ENCODE data around the gene CCDC150. TPM values are rescaled to one million over a fixed set of nuclear protein-coding genes. Genes with fewer than 3 reads are reported as not detected.

CCDC150 gene
- total and polyA plus RNA-seq, 9 of the 15 experiments (the other 6 are each of a cell fraction or from before 2014, with no cell fraction given), result 4.4 to 23.1 (median 11.3) TPM

DNA sequence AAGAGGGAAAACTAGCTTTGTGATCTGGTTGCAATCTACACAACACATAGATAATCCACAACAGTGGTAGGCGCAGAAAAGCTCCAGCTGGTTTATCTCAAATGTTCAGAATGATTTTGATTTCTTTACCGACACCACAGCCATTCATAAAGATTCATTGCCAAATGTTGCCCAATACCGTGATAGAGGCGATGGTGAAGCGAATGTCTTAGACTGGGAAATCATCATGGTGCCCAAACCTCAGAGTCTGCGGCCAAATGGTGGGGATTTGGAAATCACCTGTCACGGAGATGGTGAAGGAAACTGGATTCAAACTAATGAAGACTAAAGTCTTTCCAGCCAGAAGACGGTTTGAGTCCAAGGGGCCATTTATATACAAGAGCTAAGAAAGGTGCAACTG is 48.5 kb upstream of the CCDC150 start:
- no TSS peak for BruUV-seq (replicated peaks)
- H3K36me3 ChIP-seq (ENCODE audit: control insufficient read depth, insufficient read depth, low read length), result no peaks in the 10 kb centered on the region
- H3K4me3 ChIP-seq, result no peak overlapping the region
- WGBS (ENCODE audit: insufficient coverage, low coverage, missing lambda C conversion rate), result 0% methylated on average over 8 of the region's 8 CpGs
- no peaks in the 10 kb centered on the region for H3K9me1 ChIP-seq (ENCODE audit: control insufficient read depth, insufficient read depth, low read length)
- no peak overlapping the region for H3K9ac ChIP-seq (ENCODE audit: insufficient read depth in 1 of 2, low read depth in 2 of 2, low read length in 2 of 2)
- peaks cover 0 to 15% of the 10 kb centered on the region in 2 experiments; a peak in 2 of 5 replicates for H3K4me1 ChIP-seq (replicated peaks in 1 of 2; ENCODE audit: control insufficient read depth in 2 of 2, insufficient read depth in 2 of 2, low read length in 2 of 2)
- H3K4me2 ChIP-seq (ENCODE audit: insufficient read depth, low read length), result no peak overlapping the region
- no peak overlapping the region for H3K27ac ChIP-seq (ENCODE audit: extremely low read depth, low read depth, low read length)
- no peaks in the 10 kb centered on the region for H3K9me3 ChIP-seq (replicated peaks; ENCODE audit: control insufficient read depth, insufficient read depth, low read depth, low read length)
- ChIA-PET CTCF (ENCODE audit: low intra/inter-chr PET ratio) (interaction anchor here (0.6 kb wide), 1 partner anchor 16 kb away, joined by 4 read pairs; no protein-coding TSS in a partner anchor), POLR2A (interaction anchor here (1.4 kb wide), 1 partner anchor 11 kb away, joined by 3 read pairs; no protein-coding TSS in a partner anchor)
- DNase-seq (ENCODE audit: extremely low read depth in 1 of 4, low spot score in 3 of 4) (no peak), ATAC-seq (no peak), FAIRE-seq (no peak)
- H3K79me2 ChIP-seq (ENCODE audit: control insufficient read depth, insufficient read depth, low read length), result no peaks in the 10 kb centered on the region
- H2AFZ ChIP-seq (ENCODE audit: low read depth, low read length), result no peak overlapping the region
- in situ Hi-C loops (cut with MboI) (no loop called here), intact Hi-C loops (cut with micrococcal nuclease) (no loop called here)
- H4K20me1 ChIP-seq (replicated peaks; ENCODE audit: control insufficient read depth, insufficient read depth, low read length), result no peaks in the 10 kb centered on the region
- H3K27me3 ChIP-seq (ENCODE audit: control insufficient read depth in 2 of 2, insufficient read depth in 2 of 2, low read length in 2 of 2), result peaks cover 11 to 26% of the 10 kb centered on the region in 2 experiments
- TF ChIP-seq TAL1 (IDR thresholded peaks at IDR 0.05), result no peak
- TF ChIP-seq ZNF57 (CRISPR knock-in tag; IDR thresholded peaks at IDR 0.05), result no peak
- TF ChIP-seq ZSCAN32 (CRISPR knock-in tag; IDR thresholded peaks at IDR 0.05), result no peak
- TF ChIP-seq RAD51 (IDR thresholded peaks at IDR 0.05; ENCODE audit: borderline replicate concordance, low read depth), result no peak
- TF ChIP-seq PHB (CRISPR knock-in tag; IDR thresholded peaks at IDR 0.05), result no peak

DNA sequence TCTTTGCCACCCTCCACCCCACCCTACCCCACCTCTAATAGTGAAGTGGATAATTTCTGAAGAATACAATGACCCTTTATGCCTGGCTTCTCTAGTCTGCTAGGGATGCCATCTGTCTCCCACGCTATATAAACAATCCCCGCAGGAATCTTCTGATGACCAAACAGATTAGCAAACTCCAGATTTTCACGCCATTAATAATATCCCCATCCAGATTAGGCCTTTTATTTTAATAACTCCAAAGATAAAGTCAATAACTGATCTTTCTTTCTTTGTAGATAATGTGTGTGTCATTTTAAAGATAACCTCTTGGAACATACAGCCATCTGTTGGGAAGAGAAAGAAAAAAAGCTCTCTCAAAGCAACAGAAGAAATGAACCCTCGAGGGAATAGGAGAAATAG is 47.9 kb upstream of the CCDC150 start:
- DNase-seq (ENCODE audit: extremely low read depth in 1 of 4, low spot score in 3 of 4) (no peak), FAIRE-seq (no peak), ATAC-seq (no peak)
- CTCF ChIA-PET (ENCODE audit: low intra/inter-chr PET ratio), result interaction anchor here (0.6 kb wide), 1 partner anchor 17 kb away, joined by 4 read pairs; no protein-coding TSS in a partner anchor
- Histone ChIP-seq H3K9ac (ENCODE audit: insufficient read depth in 1 of 2, low read depth in 2 of 2, low read length in 2 of 2) (no peak overlapping the region), H3K9me1 (ENCODE audit: control insufficient read depth, insufficient read depth, low read length) (no peaks in the 10 kb centered on the region), H2AFZ (ENCODE audit: low read depth, low read length) (no peak overlapping the region), H3K79me2 (ENCODE audit: control insufficient read depth, insufficient read depth, low read length) (no peaks in the 10 kb centered on the region), H3K4me2 (ENCODE audit: insufficient read depth, low read length) (no peak overlapping the region), H3K9me3 (replicated peaks; ENCODE audit: control insufficient read depth, insufficient read depth, low read depth, low read length) (no peaks in the 10 kb centered on the region), H3K36me3 (ENCODE audit: control insufficient read depth, insufficient read depth, low read length) (no peaks in the 10 kb centered on the region), H3K27ac (ENCODE audit: extremely low read depth, low read depth, low read length) (no peak overlapping the region), H3K27me3 (ENCODE audit: control insufficient read depth in 2 of 2, insufficient read depth in 2 of 2, low read length in 2 of 2) (peaks cover 11 to 26% of the 10 kb centered on the region in 2 experiments), H3K4me3 (no peak overlapping the region), H4K20me1 (replicated peaks; ENCODE audit: control insufficient read depth, insufficient read depth, low read length) (no peaks in the 10 kb centered on the region), H3K4me1 (replicated peaks in 1 of 2; ENCODE audit: control insufficient read depth in 2 of 2, insufficient read depth in 2 of 2, low read length in 2 of 2) (peaks cover 0 to 15% of the 10 kb centered on the region in 2 experiments; a peak in 2 of 5 replicates)
- POLR2A ChIA-PET, result interaction anchor here (0.6 to 1.4 kb wide), 2 partner anchors 10 to 362 kb away, joined by 3 read pairs; no protein-coding TSS in a partner anchor
- in situ Hi-C loops (cut with MboI), result no loop called here
- intact Hi-C loops (cut with micrococcal nuclease), result no loop called here
- WGBS (ENCODE audit: insufficient coverage, low coverage, missing lambda C conversion rate), result 0% methylated on average over 4 of the region's 4 CpGs
- BruUV-seq (replicated peaks), result no TSS peak
- no peak for TF ChIP-seq SIX5 (IDR thresholded peaks at IDR 0.05; ENCODE audit: borderline replicate concordance in 1 of 2, insufficient read depth in 1 of 2, low read depth in 1 of 2, low read length in 2 of 2)
- no peak for TF ChIP-seq RBM15 (IDR thresholded peaks at IDR 0.05; ENCODE audit: insufficient read depth, low read length)
- TF ChIP-seq HDAC8 (tag; IDR thresholded peaks at IDR 0.05), result no peak
- TF ChIP-seq PCBP2 (IDR thresholded peaks at IDR 0.05; ENCODE audit: low read depth, low read length, poor library complexity, severe bottlenecking), result no peak
- no peak for TF ChIP-seq ZKSCAN1 (IDR thresholded peaks at IDR 0.05; ENCODE audit: low read depth, low read length)

Data from K562 (cell line).